Placental epithelial cell (primary cell): ENCODE measurements around the gene ASB5. TPM values are rescaled to one million over a fixed set of nuclear protein-coding genes. Genes with fewer than 3 reads are reported as not detected.

ENCODE experiments used
- total RNA-seq: library from RNA; depleted of rRNA; stranded (reverse); fragments of >200 nt; gene quantifications from 2 replicates; pipeline ENCODE4 v1.2.3, GENCODE V29; 2012

ASB5 gene, protein sequence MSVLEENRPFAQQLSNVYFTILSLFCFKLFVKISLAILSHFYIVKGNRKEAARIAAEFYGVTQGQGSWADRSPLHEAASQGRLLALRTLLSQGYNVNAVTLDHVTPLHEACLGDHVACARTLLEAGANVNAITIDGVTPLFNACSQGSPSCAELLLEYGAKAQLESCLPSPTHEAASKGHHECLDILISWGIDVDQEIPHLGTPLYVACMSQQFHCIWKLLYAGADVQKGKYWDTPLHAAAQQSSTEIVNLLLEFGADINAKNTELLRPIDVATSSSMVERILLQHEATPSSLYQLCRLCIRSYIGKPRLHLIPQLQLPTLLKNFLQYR
- not detected in 2 replicates for total RNA-seq

DNA sequence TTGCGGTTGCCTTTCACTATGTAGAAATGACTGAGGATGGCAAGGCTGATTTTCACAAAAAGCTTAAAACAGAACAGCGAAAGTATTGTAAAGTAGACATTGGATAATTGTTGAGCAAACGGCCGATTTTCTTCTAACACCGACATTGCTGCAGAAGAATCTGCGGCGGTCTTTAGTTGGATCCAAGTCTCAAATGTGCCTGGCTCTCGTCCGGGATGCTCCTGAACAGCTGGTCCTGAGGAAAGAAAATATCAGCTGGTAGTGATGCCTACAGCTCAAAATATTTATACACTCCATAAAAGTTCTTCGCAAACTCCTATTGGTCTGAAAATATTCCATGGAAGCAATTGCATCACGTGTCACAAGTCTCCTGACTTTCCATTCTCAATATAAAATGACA lies at the start of gene ASB5:
TSS of gene ASB5 (minus strand) at position 260 of the 400 bp plus-strand sequence. CDS start at position 146, 114 bp downstream.

DNA sequence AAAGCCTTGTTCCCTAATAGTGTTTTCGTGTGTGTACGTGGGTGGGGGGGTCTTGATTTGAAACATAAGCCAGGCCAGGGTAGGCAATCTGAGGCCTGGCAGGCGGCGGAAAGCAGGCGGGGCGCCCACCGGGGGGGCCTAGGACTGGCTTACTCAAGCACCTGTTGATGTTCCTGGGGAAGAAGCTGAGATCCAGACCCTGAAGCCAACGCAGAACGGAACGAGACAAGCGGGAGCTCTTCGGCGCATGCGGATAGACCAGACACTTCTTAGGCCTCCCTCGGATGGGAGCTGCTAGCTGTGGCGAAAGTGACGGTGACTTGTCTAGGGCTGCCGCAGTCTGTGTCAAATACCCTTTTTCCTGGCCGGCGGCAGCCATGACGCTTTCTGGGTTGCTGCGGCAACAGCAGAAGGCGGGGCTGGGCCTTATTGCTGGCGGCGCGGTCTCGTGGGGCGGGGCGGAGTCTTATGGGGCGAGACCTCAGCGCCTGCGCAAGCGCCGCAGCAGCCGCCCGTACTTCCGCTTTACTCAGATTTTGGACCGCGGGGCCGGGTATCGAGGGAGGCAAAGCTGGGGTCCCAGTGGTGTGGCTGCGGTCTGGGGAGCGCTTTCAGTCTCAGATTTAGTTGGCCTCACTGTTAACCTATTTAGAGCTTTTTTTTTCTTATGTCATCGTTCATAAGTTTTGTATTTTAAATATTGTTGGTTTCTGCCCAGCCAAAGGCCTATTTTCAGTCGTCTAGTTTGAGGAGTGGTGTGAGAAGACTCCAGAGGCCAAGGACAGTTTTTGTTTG lies 73.6 kb downstream of the ASB5 start, which contains the start of gene SPATA4:
TSS of gene SPATA4 (minus strand) at position 402 of the 795 bp plus-strand sequence. CDS start at position 379, 23 bp downstream.

Other genes starting within 250 kb of the ASB5 start
- under 0.01 and 0.22 TPM in 2 replicates for gene WDR17, start 203.4 kb downstream of the ASB5 start, total RNA-seq
- gene SPATA4, start 73.6 kb downstream of the ASB5 start, total RNA-seq = not detected in 2 replicates
- 66.7 and 127 TPM in 2 replicates for gene SPCS3, start 50.7 kb upstream of the ASB5 start, total RNA-seq